ENCODE measurements around the gene COX5B.
"Not testable (repeated sequence)": the region's sequence is repeated elsewhere in the genome, so short reads cannot be mapped to it uniquely, and the experiment has no call there.

The COX5B gene

GRCh38 chr2:97626049-97626430 is 19.8 kb upstream of the COX5B start:
- H3K36me3 ChIP-seq (replicated peaks); in situ Hi-C loops (cut with MboI; ENCODE audit: low sequenced_read_pairs); H3K4me3 ChIP-seq: not testable (repeated sequence)

GRCh38 chr2:97644023-97644717 is 1.7 kb upstream of the COX5B start:
- Histone ChIP-seq H3K4me1 (peaks cover 4% of the 10 kb centered on the region), H3K4me3 (no peak overlapping the region), H3K9me3 (no peaks in the 10 kb centered on the region), H3K27me3 (ENCODE audit: low read depth) (no peaks in the 10 kb centered on the region), H3K36me3 (replicated peaks) (peaks cover 23% of the 10 kb centered on the region)
- no peak for DNase-seq (ENCODE audit: low spot score in 2 of 2)
- in situ Hi-C loops (cut with MboI; ENCODE audit: low sequenced_read_pairs) = no loop called here

More at GRCh38 chr2:97626049-97626430, 19.8 kb upstream of the COX5B start:
- H3K9me3 ChIP-seq; H3K4me1 ChIP-seq; DNase-seq (ENCODE audit: low spot score in 2 of 2); H3K27me3 ChIP-seq (ENCODE audit: low read depth): not testable (repeated sequence)

- in situ Hi-C loops (cut with MboI; ENCODE audit: low sequenced_read_pairs) = no loop called here
- Histone ChIP-seq H3K4me3 (peak overlapping the region; percentile 95), H3K27me3 (ENCODE audit: low read depth) (no peaks in the 10 kb centered on the region), H3K36me3 (replicated peaks) (peaks cover 31% of the 10 kb centered on the region), H3K4me1 (peaks cover 4% of the 10 kb centered on the region), H3K9me3 (no peaks in the 10 kb centered on the region)
- DNase-seq (ENCODE audit: low spot score in 2 of 2) = no peak
These were observed 659 bp upstream of the COX5B start for GRCh38 chr2:97645112-97645694.

- in situ Hi-C loops (cut with MboI; ENCODE audit: low sequenced_read_pairs) = no loop called here
- H3K9me3 ChIP-seq = no peaks in the 10 kb centered on the region
These were observed 1.1 kb downstream of the COX5B start for GRCh38 chr2:97646977-97647376.

GRCh38 chr2:97651114-97651513 is 5.3 kb downstream of the COX5B start:
- Histone ChIP-seq H3K36me3 (replicated peaks) (peaks cover 45% of the 10 kb centered on the region), H3K4me3 (no peak overlapping the region), H3K27me3 (ENCODE audit: low read depth) (no peaks in the 10 kb centered on the region), H3K4me1 (peaks cover 4% of the 10 kb centered on the region; the same call in 1 of the 2 replicates), H3K9me3 (no peaks in the 10 kb centered on the region)
- in situ Hi-C loops (cut with MboI; ENCODE audit: low sequenced_read_pairs) = no loop called here
- no peak for DNase-seq (ENCODE audit: low spot score in 2 of 2)

More at GRCh38 chr2:97646977-97647376, 1.1 kb downstream of the COX5B start:
- no peaks in the 10 kb centered on the region for H3K27me3 ChIP-seq (ENCODE audit: low read depth)
- H3K4me1 ChIP-seq = peaks cover 4% of the 10 kb centered on the region
- H3K36me3 ChIP-seq (replicated peaks) = peaks cover 37% of the 10 kb centered on the region
- DNase-seq (ENCODE audit: low spot score in 2 of 2) = no peak
- peak overlapping the region; percentile 95 for H3K4me3 ChIP-seq

GRCh38 chr2:97653473-97653872 is 7.6 kb downstream of the COX5B start:
- no peaks in the 10 kb centered on the region for H3K4me1 ChIP-seq
- H3K36me3 ChIP-seq (replicated peaks) = peaks cover 50% of the 10 kb centered on the region
- no peak for DNase-seq (ENCODE audit: low spot score in 2 of 2)
- in situ Hi-C loops (cut with MboI; ENCODE audit: low sequenced_read_pairs) = no loop called here
- H3K9me3 ChIP-seq = no peaks in the 10 kb centered on the region
- H3K27me3 ChIP-seq (ENCODE audit: low read depth) = no peaks in the 10 kb centered on the region
- no peak overlapping the region for H3K4me3 ChIP-seq

- Histone ChIP-seq H3K9me3 (no peaks in the 10 kb centered on the region), H3K4me3 (no peak overlapping the region), H3K4me1 (no peaks in the 10 kb centered on the region), H3K36me3 (replicated peaks) (peaks cover 47% of the 10 kb centered on the region), H3K27me3 (ENCODE audit: low read depth) (no peaks in the 10 kb centered on the region)
- in situ Hi-C loops (cut with MboI; ENCODE audit: low sequenced_read_pairs) = no loop called here
- DNase-seq (ENCODE audit: low spot score in 2 of 2) = no peak
These were observed 8.0 kb downstream of the COX5B start for GRCh38 chr2:97653874-97654273.

- in situ Hi-C loops (cut with MboI; ENCODE audit: low sequenced_read_pairs) = no loop called here
- Histone ChIP-seq H3K4me3 (no peak overlapping the region), H3K27me3 (ENCODE audit: low read depth) (no peaks in the 10 kb centered on the region), H3K9me3 (no peaks in the 10 kb centered on the region), H3K4me1 (no peaks in the 10 kb centered on the region), H3K36me3 (replicated peaks) (peaks cover 47% of the 10 kb centered on the region)
- DNase-seq (ENCODE audit: low spot score in 2 of 2) = no peak
These were observed 8.4 kb downstream of the COX5B start for GRCh38 chr2:97654309-97654708.

GRCh38 chr2:97654791-97655190 is 8.9 kb downstream of the COX5B start:
- H3K9me3 ChIP-seq = no peaks in the 10 kb centered on the region
- no peaks in the 10 kb centered on the region for H3K27me3 ChIP-seq (ENCODE audit: low read depth)
- no peak for DNase-seq (ENCODE audit: low spot score in 2 of 2)
- no peaks in the 10 kb centered on the region for H3K4me1 ChIP-seq
- in situ Hi-C loops (cut with MboI; ENCODE audit: low sequenced_read_pairs) = no loop called here
- peaks cover 43% of the 10 kb centered on the region for H3K36me3 ChIP-seq (replicated peaks)
- H3K4me3 ChIP-seq = no peak overlapping the region

- in situ Hi-C loops (cut with MboI; ENCODE audit: low sequenced_read_pairs) = no loop called here
- Histone ChIP-seq H3K36me3 (replicated peaks) (peaks cover 43% of the 10 kb centered on the region), H3K27me3 (ENCODE audit: low read depth) (no peaks in the 10 kb centered on the region), H3K4me1 (no peaks in the 10 kb centered on the region), H3K4me3 (no peak overlapping the region), H3K9me3 (no peaks in the 10 kb centered on the region)
- no peak for DNase-seq (ENCODE audit: low spot score in 2 of 2)
These were observed 10.4 kb downstream of the COX5B start for GRCh38 chr2:97656129-97656755.

- H3K36me3 ChIP-seq (replicated peaks) = peaks cover 43% of the 10 kb centered on the region
- no peak for DNase-seq (ENCODE audit: low spot score in 2 of 2)
- no peaks in the 10 kb centered on the region for H3K27me3 ChIP-seq (ENCODE audit: low read depth)
- no peaks in the 10 kb centered on the region for H3K9me3 ChIP-seq
- no peaks in the 10 kb centered on the region for H3K4me1 ChIP-seq
- in situ Hi-C loops (cut with MboI; ENCODE audit: low sequenced_read_pairs) = no loop called here
- no peak overlapping the region for H3K4me3 ChIP-seq
These were observed 11.2 kb downstream of the COX5B start for GRCh38 chr2:97656905-97657587.

- H3K27me3 ChIP-seq (ENCODE audit: low read depth) = no peaks in the 10 kb centered on the region
- DNase-seq (ENCODE audit: low spot score in 2 of 2) = no peak
- no peak overlapping the region for H3K4me3 ChIP-seq
- H3K4me1 ChIP-seq = no peaks in the 10 kb centered on the region
- peaks cover 43% of the 10 kb centered on the region for H3K36me3 ChIP-seq (replicated peaks)
- in situ Hi-C loops (cut with MboI; ENCODE audit: low sequenced_read_pairs) = no loop called here
- H3K9me3 ChIP-seq = no peaks in the 10 kb centered on the region
These were observed 12.3 kb downstream of the COX5B start for GRCh38 chr2:97657986-97658690.

- Histone ChIP-seq H3K27me3 (ENCODE audit: low read depth) (no peaks in the 10 kb centered on the region), H3K36me3 (replicated peaks) (peaks cover 37% of the 10 kb centered on the region), H3K4me3 (no peak overlapping the region), H3K4me1 (no peaks in the 10 kb centered on the region), H3K9me3 (no peaks in the 10 kb centered on the region)
- in situ Hi-C loops (cut with MboI; ENCODE audit: low sequenced_read_pairs) = no loop called here
- DNase-seq (ENCODE audit: low spot score in 2 of 2) = no peak
These were observed 12.9 kb downstream of the COX5B start for GRCh38 chr2:97658691-97659157.

Measured in HAP-1 (cell line).